ENCODE results near the gene UBB.
"Not testable (repeated sequence)": the region's sequence is repeated elsewhere in the genome, so short reads cannot be mapped to it uniquely, and the experiment has no call there.

The UBB gene

GRCh38 chr17:16374146-16374938, 6.5 kb upstream of the UBB start:
- no peak for DNase-seq (ENCODE audit: low read depth)

- no peak for DNase-seq (ENCODE audit: low read depth)
Measured at GRCh38 chr17:16377941-16378341, 3.0 kb upstream of the UBB start.

- DNase-seq (ENCODE audit: low read depth), result no peak
Measured at GRCh38 chr17:16378636-16379282, 2.1 kb upstream of the UBB start.

GRCh38 chr17:16379654-16380053, 1.2 kb upstream of the UBB start:
- no peak for DNase-seq (ENCODE audit: low read depth)

GRCh38 chr17:16381496-16381820, 567 bp downstream of the UBB start:
- no peak for DNase-seq (ENCODE audit: low read depth)

- DNase-seq (ENCODE audit: low read depth), result no peak
Measured at GRCh38 chr17:16383216-16383615, 2.3 kb downstream of the UBB start.

GRCh38 chr17:16383772-16384287, 2.9 kb downstream of the UBB start:
- DNase-seq (ENCODE audit: low read depth), result no peak

- no peak for DNase-seq (ENCODE audit: low read depth)
Measured at GRCh38 chr17:16384557-16384956, 3.7 kb downstream of the UBB start.

- not testable (repeated sequence) for DNase-seq (ENCODE audit: low read depth)
Measured at GRCh38 chr17:16386126-16386507, 5.2 kb downstream of the UBB start.

- DNase-seq (ENCODE audit: low read depth), result no peak
Measured at GRCh38 chr17:16391451-16391850, 10.6 kb downstream of the UBB start.

- not testable (repeated sequence) for DNase-seq (ENCODE audit: low read depth)
Measured at GRCh38 chr17:16392491-16392890, 11.6 kb downstream of the UBB start.

- DNase-seq (ENCODE audit: low read depth), result not testable (repeated sequence)
Measured at GRCh38 chr17:16395887-16396286, 15.0 kb downstream of the UBB start.

GRCh38 chr17:16396693-16397092, 15.8 kb downstream of the UBB start:
- not testable (repeated sequence) for DNase-seq (ENCODE audit: low read depth)

GRCh38 chr17:16398270-16399267, 17.7 kb downstream of the UBB start:
- no peak for DNase-seq (ENCODE audit: low read depth)

- not testable (repeated sequence) for DNase-seq (ENCODE audit: low read depth)
Measured at GRCh38 chr17:16403847-16404246, 23.0 kb downstream of the UBB start.

- no peak for DNase-seq (ENCODE audit: low read depth)
Measured at GRCh38 chr17:16406742-16407674, 26.1 kb downstream of the UBB start.

- no peak for DNase-seq (ENCODE audit: low read depth)
Measured at GRCh38 chr17:16407911-16408588, 27.2 kb downstream of the UBB start.

- no peak for DNase-seq (ENCODE audit: low read depth)
Measured at GRCh38 chr17:16415031-16415924, 34.4 kb downstream of the UBB start, which contains the start of gene TRPV2. TRPV2 (plus strand) TSS chr17:16415571; CDS start chr17:16417669, 2,098 bp downstream.

GRCh38 chr17:16417399-16417798, 36.5 kb downstream of the UBB start:
- DNase-seq (ENCODE audit: low read depth), result no peak

All from activated T-cell treated with anti-CD3 and anti-CD28 coated beads for 24 hours (primary cell).